ENCODE measurements around the gene FYB1. TPM values are rescaled to one million over a fixed set of nuclear protein-coding genes. Genes with fewer than 3 reads are reported as not detected.
A peak's percentile ranks its signal among the peaks of the same experiment; 100 is the strongest.

The FYB1 gene
- polyA plus RNA-seq, 6 donors from 2014 or later: 1.4 to 4.1 (median 2.0) TPM

DNA sequence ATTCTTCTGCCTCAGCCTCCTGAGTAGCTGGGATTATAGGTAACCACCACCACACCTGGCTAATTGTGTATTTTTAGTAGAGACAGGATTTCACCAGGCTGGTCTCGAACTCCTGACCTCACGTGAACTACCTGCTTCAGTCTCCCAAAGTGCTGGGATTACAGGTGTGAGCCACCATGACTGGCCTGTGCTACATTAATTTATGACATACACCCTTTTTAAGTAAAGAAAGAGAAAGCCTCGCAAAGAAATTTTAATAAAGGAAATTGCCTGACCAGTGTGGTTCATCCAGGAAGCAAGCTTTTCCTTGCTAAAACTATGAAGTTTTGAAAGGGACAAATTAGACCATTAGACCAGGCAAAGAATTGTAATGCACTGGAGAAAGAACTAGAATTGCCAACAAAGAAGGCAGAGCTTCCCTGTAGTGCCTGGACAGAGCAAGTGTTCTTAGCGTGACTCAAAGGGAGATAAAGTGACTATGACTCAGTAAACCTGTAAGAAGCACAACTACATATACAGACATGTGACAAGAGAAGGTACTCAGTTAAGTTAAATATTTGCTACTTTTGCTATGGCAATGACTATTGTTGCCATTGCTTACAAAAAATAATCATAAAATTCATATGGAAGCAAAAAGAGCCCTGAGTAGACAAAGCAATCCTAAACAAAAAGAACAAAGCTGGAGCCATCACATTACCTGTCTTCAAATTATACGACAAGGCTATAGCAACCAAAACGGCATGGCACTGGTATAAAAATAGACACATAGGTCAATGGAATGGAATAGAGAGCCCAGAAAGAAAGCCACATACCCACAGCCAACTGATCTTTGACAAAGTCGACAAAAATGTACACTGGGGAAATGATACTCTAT lies 54.6 kb downstream of the FYB1 start:
- Mint-ChIP-seq H3K36me3 (no peaks in the 10 kb centered on the region), H3K4me1 (peaks cover 5 to 12% (median 10%) of the 10 kb centered on the region in 3 donors), H3K27me3 (peaks cover 0 to 9% (median under 1%) of the 10 kb centered on the region in 3 donors), H3K27ac (peak overlapping the region in 2 of 6 donors; percentile 72 to 80), H3K4me3 (no peak overlapping the region), H3K9me3 (no peaks in the 10 kb centered on the region)
- DNase-seq (no peak), ATAC-seq (ENCODE audit: low read depth in 2 of 2) (no peak)

DNA sequence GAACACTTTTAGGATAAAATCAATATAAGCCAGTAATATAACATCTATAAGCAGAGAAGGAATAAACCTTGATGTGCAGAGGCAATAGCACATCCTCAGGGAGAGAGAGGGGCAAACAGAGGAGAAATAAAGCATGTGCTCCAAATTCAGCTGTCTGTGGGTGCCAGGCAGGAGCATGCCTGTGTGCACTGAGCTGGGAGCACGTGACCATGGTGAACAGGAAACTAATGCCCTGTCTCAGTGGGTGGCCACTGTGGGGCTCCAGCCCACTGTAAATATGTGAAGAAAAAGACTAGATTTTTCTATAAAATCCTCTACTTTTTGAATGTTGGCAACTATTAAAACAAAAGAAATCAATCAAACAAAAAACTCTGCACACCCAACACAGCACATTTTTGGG lies 55.3 kb downstream of the FYB1 start:
- Mint-ChIP-seq H3K4me1 (peaks cover 5 to 12% (median 10%) of the 10 kb centered on the region in 3 donors), H3K4me3 (no peak overlapping the region), H3K36me3 (no peaks in the 10 kb centered on the region), H3K27ac (peak overlapping the region in 1 of 6 donors; percentile 43), H3K9me3 (no peaks in the 10 kb centered on the region), H3K27me3 (peaks cover 0 to 15% (median 5%) of the 10 kb centered on the region in 3 donors)
- ATAC-seq (ENCODE audit: low read depth in 2 of 2): peak in 1 of 2 donors; percentile 55
- no peak for DNase-seq

DNA sequence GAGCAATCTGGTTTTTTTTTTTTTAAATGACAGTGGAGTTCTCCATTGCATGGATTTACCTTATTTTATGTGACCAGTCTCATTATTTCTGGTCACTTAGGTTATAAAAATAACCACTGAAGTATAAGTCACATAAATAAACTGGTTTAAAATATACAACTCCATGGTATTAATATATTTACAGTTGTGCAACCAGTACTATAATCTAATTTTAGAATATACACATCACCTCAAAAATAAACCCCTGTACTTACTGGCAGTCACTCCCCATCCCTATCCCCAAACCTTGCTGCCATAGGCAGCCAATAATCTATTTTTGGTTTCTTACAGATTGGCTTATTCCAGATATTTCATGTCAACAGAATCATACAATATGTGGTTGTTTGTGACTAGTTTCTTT lies 57.8 kb downstream of the FYB1 start:
- ATAC-seq (ENCODE audit: low read depth in 2 of 2) (no peak), DNase-seq (no peak)
- peak overlapping the region in 1 of 6 donors; percentile 69 for H3K27ac Mint-ChIP-seq
- no peak overlapping the region for H3K4me3 Mint-ChIP-seq
- peaks cover 4 to 12% (median 5%) of the 10 kb centered on the region in 3 donors for H3K4me1 Mint-ChIP-seq
- no peaks in the 10 kb centered on the region for H3K9me3 Mint-ChIP-seq
- H3K36me3 Mint-ChIP-seq: no peaks in the 10 kb centered on the region
- H3K27me3 Mint-ChIP-seq: peaks cover 0 to 15% (median 5%) of the 10 kb centered on the region in 3 donors

DNA sequence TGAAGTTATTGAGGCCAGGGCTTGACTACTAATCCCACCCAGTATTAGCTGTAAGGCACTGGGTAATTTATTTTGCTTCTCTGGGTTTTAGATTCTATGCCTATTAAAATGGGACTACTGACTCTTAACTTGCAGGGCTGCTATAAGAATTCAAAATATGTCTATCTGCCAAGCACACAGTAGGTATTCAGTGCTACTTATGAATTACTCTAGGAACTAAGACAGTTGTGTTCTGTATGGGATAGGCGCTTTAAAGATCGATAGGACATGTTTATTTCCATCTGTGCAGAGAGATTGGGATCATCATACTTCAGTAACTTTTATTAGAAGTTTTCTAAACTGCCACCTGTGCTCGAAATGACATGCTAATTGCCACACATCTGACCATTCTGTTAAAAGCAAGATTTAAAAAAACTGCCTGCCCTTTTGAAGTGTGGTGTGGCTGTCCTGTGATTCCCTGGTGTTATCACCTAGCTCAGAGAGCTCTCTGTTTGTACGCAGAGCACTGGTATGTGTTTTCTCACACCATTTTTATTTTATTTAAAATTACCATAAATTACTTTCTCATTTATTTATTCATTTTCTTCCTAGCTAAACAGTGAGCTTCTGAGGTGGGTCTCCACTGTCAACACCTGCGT lies 58.7 kb downstream of the FYB1 start:
- DNase-seq: no peak
- Mint-ChIP-seq H3K27ac (no peak overlapping the region), H3K4me1 (peaks cover 4 to 12% (median 5%) of the 10 kb centered on the region in 3 donors), H3K4me3 (no peak overlapping the region), H3K9me3 (no peaks in the 10 kb centered on the region), H3K36me3 (no peaks in the 10 kb centered on the region), H3K27me3 (peaks cover 0 to 15% (median 5%) of the 10 kb centered on the region in 3 donors)
- ATAC-seq (ENCODE audit: low read depth in 2 of 2): no peak

DNA sequence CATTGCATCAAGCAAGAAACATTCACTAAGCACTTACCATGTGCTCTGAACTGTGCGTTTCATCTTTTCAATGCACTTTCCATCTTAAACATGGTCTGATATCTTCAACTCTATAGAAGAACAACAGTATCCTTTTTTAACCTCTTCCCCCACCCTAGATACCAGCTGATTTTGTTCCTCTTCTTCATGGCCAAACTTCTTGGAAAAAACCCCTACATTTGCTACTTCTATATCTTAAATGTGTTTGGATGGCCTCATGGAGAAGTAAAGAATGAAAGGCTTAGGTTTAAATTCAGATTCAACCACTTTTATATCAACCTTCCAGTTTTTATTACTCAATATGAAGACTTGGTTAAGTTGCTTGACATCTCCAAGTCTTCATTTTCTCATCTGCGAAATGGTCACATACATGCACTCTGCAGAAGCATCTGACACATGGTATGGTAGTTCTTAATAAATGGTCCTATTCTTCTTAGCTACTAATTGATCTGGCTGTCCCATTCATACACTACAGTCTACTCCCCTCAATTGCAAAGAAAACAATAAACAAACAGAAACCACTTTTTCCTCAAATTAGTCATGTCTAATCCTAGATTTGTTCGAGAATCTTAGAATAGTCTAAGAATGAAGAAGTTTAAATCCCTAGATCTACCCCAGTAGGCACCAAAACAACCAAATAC lies 59.4 kb downstream of the FYB1 start:
- Mint-ChIP-seq H3K4me3 (no peak overlapping the region), H3K27ac (no peak overlapping the region), H3K9me3 (no peaks in the 10 kb centered on the region), H3K36me3 (no peaks in the 10 kb centered on the region), H3K4me1 (peaks cover 8 to 13% (median 9%) of the 10 kb centered on the region in 3 donors), H3K27me3 (peaks cover 0 to 15% (median 5%) of the 10 kb centered on the region in 3 donors)
- DNase-seq (no peak), ATAC-seq (ENCODE audit: low read depth in 2 of 2) (no peak)

DNA sequence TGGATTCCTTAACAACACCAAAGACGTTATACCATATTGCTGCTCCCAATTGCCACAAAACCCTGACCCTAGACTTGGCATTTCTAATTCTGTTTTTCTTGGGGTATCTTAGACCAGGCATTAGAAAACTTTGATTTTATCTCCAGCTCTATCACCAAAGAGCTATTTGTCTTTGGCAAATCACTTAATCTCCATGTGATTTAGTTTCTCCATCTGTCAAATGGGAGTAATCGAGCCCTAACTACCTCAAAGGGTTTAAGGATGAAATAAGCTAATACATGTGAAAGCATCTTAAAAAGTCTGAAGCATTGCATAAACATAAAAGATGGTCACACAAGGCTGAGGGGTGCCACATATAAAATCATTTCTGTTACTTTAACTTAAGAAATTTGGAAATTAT lies 60.6 kb downstream of the FYB1 start:
- no peak overlapping the region for H3K27ac Mint-ChIP-seq
- no peaks in the 10 kb centered on the region for H3K9me3 Mint-ChIP-seq
- ATAC-seq (ENCODE audit: low read depth in 2 of 2): no peak
- peaks cover 3 to 6% (median 5%) of the 10 kb centered on the region in 3 donors for H3K4me1 Mint-ChIP-seq
- no peaks in the 10 kb centered on the region for H3K36me3 Mint-ChIP-seq
- H3K4me3 Mint-ChIP-seq: no peak overlapping the region
- peaks cover 0 to 15% (median 5%) of the 10 kb centered on the region in 3 donors for H3K27me3 Mint-ChIP-seq
- DNase-seq: no peak

DNA sequence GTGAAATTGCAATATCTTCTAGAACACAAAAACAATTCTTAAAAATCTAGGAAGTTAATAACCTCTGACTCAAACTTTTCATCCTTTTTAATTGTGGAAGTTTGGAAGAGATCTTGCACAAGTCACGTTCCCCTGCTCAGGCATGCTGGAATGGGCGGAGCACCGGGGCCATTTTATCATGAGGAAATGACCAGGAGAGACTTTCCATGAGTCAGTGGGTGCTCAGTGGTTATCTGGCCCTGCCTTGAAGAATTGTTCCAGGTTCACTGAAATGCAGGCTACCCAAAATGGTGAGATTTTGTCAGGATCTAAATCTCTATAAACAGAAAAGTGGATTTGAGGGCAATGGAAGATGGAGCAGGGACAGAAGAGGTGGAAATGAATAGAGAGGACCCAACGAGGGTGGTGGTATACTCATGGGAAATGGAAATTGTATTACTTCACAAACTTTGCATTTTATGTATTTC lies 61.2 kb downstream of the FYB1 start:
- ATAC-seq (ENCODE audit: low read depth in 2 of 2) (no peak), DNase-seq (no peak)
- H3K27ac Mint-ChIP-seq: no peak overlapping the region
- H3K9me3 Mint-ChIP-seq: no peaks in the 10 kb centered on the region
- peaks cover 0 to 15% (median 5%) of the 10 kb centered on the region in 3 donors for H3K27me3 Mint-ChIP-seq
- H3K4me3 Mint-ChIP-seq: no peak overlapping the region
- no peaks in the 10 kb centered on the region for H3K36me3 Mint-ChIP-seq
- peaks cover 2 to 5% (median 4%) of the 10 kb centered on the region in 3 donors for H3K4me1 Mint-ChIP-seq

DNA sequence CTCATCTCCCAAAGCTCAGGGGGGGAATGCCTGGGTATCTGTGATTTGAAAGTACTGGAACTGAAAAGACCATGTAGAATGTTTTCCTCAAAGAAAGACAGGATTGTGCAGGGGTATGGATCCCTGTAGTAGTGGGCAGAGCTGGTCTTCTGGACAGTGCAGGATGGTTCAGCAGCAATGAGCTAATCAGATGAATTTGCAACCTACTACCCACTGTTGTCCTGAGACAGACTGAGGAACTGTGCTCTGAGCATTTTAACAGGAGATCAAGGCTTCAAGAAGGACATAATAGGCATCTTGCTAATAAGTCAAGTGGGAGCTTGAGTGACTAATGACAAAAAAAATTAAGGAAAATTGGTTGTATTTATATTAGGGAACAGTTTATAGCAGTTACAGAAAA lies 61.7 kb downstream of the FYB1 start:
- ATAC-seq (ENCODE audit: low read depth in 2 of 2) (no peak), DNase-seq (no peak)
- Mint-ChIP-seq H3K9me3 (no peaks in the 10 kb centered on the region), H3K36me3 (peaks cover 0 to 4% of the 10 kb centered on the region in 2 donors), H3K4me1 (peaks cover 4 to 6% (median 5%) of the 10 kb centered on the region in 3 donors), H3K27ac (peak overlapping the region in 1 of 6 donors; percentile 48), H3K4me3 (no peak overlapping the region), H3K27me3 (peaks cover 0 to 15% (median 5%) of the 10 kb centered on the region in 3 donors)

DNA sequence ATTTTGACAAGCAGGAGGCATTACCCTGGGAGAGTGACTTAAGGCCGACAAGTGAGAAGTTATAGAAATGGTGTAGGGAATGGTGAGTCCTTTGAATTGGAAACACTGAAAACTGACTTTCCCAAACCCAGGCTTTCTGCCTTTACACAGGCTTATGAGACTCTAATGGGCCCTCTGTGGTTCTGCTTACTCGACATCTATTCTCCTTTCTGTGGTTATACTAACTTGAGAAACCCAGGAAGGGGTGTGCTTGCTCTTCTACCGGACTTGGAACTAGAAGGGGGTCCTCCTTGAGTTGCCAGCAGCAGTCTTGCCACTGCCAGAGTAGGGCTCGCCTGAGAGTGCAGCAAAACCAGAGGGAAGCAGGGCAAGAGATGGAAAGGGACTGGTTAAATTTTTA lies 63.3 kb downstream of the FYB1 start:
- H3K27ac Mint-ChIP-seq: peak overlapping the region in 1 of 6 donors; percentile 15
- H3K27me3 Mint-ChIP-seq: peaks cover 0 to 15% (median 5%) of the 10 kb centered on the region in 3 donors
- no peak overlapping the region for H3K4me3 Mint-ChIP-seq
- DNase-seq (no peak), ATAC-seq (ENCODE audit: low read depth in 2 of 2) (no peak)
- H3K36me3 Mint-ChIP-seq: peaks cover 0 to 5% of the 10 kb centered on the region in 2 donors
- H3K9me3 Mint-ChIP-seq: no peaks in the 10 kb centered on the region
- peaks cover 14 to 22% (median 17%) of the 10 kb centered on the region in 3 donors for H3K4me1 Mint-ChIP-seq

DNA sequence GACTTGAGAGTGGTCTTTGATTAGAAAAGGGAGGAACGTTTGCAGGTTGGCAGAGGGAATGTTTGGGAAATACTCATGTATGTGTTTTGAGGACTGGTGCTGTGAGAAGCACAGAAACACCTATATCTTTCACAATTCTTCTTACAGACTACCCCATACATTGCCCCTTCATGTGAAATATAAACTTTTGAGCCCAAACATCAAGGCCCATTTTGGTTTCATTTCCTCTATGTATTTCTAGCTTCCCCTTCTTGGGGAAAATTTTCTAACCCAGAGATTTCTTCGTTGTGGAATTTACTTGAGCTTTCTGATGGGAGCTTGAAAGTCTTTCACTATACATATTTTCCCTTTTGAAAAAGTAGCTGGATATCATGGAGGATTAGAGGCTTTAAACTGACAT lies 67.6 kb downstream of the FYB1 start:
- H3K4me1 Mint-ChIP-seq: peaks cover 28 to 43% (median 34%) of the 10 kb centered on the region in 3 donors
- ATAC-seq (ENCODE audit: low read depth in 2 of 2) (peak; percentile 85 to 94), DNase-seq (peak; percentile 35)
- peak overlapping the region in 4 of 6 donors; percentile 0 to 79 (median 34) for H3K27ac Mint-ChIP-seq
- H3K36me3 Mint-ChIP-seq: peaks cover 0 to 5% of the 10 kb centered on the region in 2 donors
- no peaks in the 10 kb centered on the region for H3K9me3 Mint-ChIP-seq
- peak overlapping the region in 6 of 8 donors; percentile 4 to 71 (median 40) for H3K4me3 Mint-ChIP-seq
- H3K27me3 Mint-ChIP-seq: no peaks in the 10 kb centered on the region

DNA sequence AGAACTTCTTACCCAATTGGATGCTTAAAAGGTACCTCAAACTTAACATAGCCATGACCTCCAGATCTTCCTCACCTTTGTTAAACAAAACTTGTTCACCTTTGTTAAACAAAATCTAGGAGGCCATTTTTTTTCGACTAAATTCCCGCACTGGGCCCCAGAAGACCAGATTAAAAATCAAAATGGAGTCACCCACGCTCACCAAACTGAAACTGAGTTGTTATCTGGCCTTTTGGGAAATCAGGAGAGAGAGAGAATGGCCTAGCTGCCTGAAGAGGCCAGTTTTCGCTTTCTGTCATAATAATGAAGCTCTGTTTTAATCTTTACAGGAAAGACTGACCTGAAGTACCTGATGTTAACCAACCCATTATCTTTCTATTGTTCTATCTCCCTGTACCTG lies 69.4 kb downstream of the FYB1 start:
- H3K4me1 Mint-ChIP-seq: peaks cover 25 to 42% (median 30%) of the 10 kb centered on the region in 3 donors
- no peaks in the 10 kb centered on the region for H3K9me3 Mint-ChIP-seq
- peak overlapping the region in 1 of 6 donors; percentile 40 for H3K27ac Mint-ChIP-seq
- peaks cover 0 to 5% of the 10 kb centered on the region in 2 donors for H3K36me3 Mint-ChIP-seq
- DNase-seq (no peak), ATAC-seq (ENCODE audit: low read depth in 2 of 2) (no peak)
- H3K27me3 Mint-ChIP-seq: no peaks in the 10 kb centered on the region
- no peak overlapping the region for H3K4me3 Mint-ChIP-seq

DNA sequence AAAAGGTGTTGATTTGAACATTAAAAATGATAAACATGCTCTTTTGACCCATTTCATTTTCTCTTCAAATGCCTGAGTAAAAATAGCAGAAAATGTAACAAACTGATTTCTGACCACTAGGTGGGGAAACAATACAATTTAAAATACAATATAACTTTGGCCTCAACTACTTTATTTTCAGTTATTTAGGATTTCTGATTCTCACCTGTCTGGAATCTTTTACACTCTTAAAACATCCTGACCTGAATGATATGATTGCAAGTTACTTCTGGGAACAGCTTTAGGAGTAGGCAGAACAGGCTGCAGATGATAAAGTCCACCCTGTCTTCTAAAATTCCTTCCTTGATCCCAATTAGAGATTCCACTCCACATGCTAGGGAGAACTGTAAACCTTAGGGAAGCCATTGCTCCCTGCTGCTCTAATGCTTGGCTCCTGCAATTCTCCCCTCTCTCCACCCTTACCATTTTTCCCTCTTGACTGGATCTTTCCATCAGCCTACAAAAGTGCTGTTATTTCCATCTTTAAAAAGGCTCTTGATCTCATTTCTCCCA lies 70.3 kb downstream of the FYB1 start:
- peaks cover 24 to 42% (median 29%) of the 10 kb centered on the region in 3 donors for H3K4me1 Mint-ChIP-seq
- H3K36me3 Mint-ChIP-seq: peaks cover 0 to 5% of the 10 kb centered on the region in 2 donors
- ATAC-seq (ENCODE audit: low read depth in 2 of 2) (no peak), DNase-seq (no peak)
- no peaks in the 10 kb centered on the region for H3K27me3 Mint-ChIP-seq
- H3K27ac Mint-ChIP-seq: no peak overlapping the region
- no peaks in the 10 kb centered on the region for H3K9me3 Mint-ChIP-seq
- H3K4me3 Mint-ChIP-seq: no peak overlapping the region
